Sciatic nerve (tissue), 2 donors: ENCODE results near the gene ARL17B. TPM values are rescaled to one million over a fixed set of nuclear protein-coding genes. Genes with fewer than 3 reads are reported as not detected.
"Not testable (repeated sequence)": the region's sequence is repeated elsewhere in the genome, so short reads cannot be mapped to it uniquely, and the experiment has no call there.

Experiments used
- ATAC-seq: fragments of 200-7000 bp; cut with Tn5 transposase; one replicate; pipeline ENCODE4 v1.9.1; 2020; ENCODE audit warnings: mild to moderate bottlenecking, moderate library complexity
- DNase-seq: peaks from one replicate; pipeline ENCODE4 v3.0.0-alpha.2; 2020; ENCODE audit warnings: low spot score
- intact Hi-C: fragments of 100-400 bp; cut with DNase I; formaldehyde crosslinking; loops from one replicate; pipeline ENCODE4 v1.14.2; 2022
- total RNA-seq: library from RNA; stranded (reverse); fragmentation: NEBNext Ultra II Directional; extraction: Animal tissue kit (Norgen Biotek cat#: 25700); gene quantifications from one replicate; pipeline ENCODE4 v1.2.1, GENCODE V29; 2021
- donor health status: DM: no; HTN: no; CAD: no.
- donor health status: DM: no; HTN: no; CAD: no.

Gene ARL17B
- total RNA-seq, 1 donor from 2014 or later, result 16.6 TPM

GRCh38 chr17:46259845-46260661 lies 101.5 kb downstream of the ARL17B start:
- DNase-seq, result not testable (repeated sequence)

GRCh38 chr17:46256369-46256768 lies 105.2 kb downstream of the ARL17B start:
- intact Hi-C loops, ATAC-seq, DNase-seq: not testable (repeated sequence)

More at GRCh38 chr17:46259845-46260661, 101.5 kb downstream of the ARL17B start:
- ATAC-seq, result peak; percentile 66
- intact Hi-C loops, result not testable (repeated sequence)

- intact Hi-C loops, ATAC-seq, DNase-seq: not testable (repeated sequence)
Observed at GRCh38 chr17:46254215-46254614, 107.4 kb downstream of the ARL17B start.

- DNase-seq (peak; percentile 73), ATAC-seq (peak; percentile 72)
- intact Hi-C loops, result not testable (repeated sequence)
Observed at GRCh38 chr17:46253722-46254121, 107.8 kb downstream of the ARL17B start.

DNA sequence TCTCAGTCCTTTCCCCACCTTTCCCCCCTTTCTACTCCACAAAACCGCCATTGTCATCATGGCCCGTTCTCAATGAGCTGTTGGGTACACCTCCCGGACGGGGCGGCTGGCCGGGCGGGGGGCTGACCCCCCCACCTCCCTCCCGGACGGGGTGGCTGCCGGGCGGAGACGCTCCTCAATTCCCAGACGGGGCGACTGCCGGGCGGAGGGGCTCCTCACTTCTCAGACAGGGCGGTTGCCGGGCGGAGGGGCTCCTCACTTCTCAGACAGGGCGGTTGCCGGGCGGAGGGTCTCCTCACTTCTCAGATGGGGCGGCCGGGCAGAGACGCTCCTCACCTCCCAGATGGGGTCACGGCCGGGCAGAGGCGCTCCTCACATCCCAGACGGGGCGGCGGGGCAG lies 108.8 kb downstream of the ARL17B start:
- DNase-seq, intact Hi-C loops, ATAC-seq: not testable (repeated sequence)

DNA sequence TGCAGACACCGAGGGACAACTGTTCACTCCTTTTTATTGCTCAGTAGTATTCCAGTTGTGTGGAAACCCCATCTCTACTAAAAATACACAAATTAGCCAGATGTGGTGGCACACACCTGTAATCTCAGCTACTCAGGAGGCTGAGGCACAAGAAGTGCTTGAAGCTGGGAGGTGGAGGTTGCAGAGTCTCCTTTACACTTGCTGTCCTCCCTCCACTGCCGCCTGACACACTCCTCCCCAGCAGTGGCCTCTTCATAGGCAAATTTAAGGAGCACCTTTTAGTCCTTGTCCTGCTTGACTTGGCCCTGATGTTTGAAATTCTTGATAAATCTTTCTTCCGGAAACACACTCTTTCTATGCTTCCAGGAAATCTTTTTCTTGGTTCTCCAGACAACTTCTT lies 112.4 kb downstream of the ARL17B start:
- DNase-seq, intact Hi-C loops, ATAC-seq: not testable (repeated sequence)

- intact Hi-C loops, DNase-seq: not testable (repeated sequence)
- ATAC-seq, result peak; percentile 17
Observed at GRCh38 chr17:46244949-46245768, 116.4 kb downstream of the ARL17B start.

- ATAC-seq, intact Hi-C loops, DNase-seq: not testable (repeated sequence)
Observed at GRCh38 chr17:46244339-46244913, 117.1 kb downstream of the ARL17B start.

DNA sequence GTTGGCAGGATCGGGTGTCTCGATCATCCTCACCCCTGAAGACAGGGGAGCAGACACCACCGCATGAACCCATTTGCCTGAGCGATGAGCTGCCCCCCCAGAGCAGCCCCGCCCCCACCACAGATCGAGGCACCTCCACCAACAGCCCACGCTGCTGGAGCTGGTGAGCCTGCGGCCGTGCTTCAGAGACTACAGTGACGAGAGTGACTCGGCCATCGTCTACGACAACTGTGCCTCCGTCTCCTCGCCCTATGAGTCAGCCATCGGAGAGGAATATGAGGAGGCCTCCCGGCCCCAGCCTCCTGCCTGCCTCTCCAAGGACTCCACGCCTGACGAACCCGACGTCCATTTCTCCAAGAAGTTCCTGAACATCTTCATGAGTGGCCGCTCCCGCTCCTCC lies 117.6 kb downstream of the ARL17B start:
- intact Hi-C loops, ATAC-seq, DNase-seq: not testable (repeated sequence)

DNA sequence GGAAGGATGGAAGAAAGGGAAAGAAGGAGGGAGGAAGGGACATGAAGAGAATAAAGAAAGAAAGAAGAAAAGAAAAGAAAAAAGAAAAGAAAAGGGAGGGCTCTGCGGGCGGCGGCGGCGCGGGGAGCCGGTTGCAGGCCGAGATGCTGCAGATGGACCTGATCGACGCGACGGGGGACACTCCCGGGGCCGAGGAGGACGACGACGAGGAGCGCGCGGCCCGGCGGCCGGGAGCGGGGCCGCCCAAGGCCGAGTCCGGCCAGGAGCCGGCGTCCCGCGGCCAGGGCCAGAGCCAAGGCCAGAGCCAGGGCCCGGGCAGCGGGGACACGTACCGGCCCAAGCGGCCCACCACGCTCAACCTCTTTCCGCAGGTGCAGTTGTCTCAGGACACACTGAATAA lies 118.1 kb downstream of the ARL17B start:
- intact Hi-C loops, DNase-seq: not testable (repeated sequence)
- peak; percentile 52 for ATAC-seq

DNA sequence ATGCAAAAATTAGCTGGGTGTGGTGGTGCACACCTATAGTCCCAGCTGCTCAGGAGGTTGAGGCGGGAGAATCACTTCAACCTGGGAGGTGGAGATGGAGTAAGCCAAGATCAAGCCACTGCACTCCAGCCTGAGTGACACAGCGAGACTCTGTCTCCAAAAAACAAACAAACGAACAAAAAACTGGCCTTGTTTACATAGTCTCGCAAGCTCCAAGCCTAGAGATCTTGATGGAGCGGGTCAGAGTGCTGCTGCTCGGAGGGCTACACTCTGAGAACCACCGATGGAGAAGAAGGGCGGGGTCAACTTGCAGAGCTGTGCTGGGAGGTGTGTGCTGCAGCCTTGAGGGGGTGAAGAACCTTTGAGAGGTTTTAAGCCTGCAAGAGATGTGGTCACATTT lies 130.2 kb downstream of the ARL17B start:
- intact Hi-C loops, ATAC-seq, DNase-seq: not testable (repeated sequence)

DNA sequence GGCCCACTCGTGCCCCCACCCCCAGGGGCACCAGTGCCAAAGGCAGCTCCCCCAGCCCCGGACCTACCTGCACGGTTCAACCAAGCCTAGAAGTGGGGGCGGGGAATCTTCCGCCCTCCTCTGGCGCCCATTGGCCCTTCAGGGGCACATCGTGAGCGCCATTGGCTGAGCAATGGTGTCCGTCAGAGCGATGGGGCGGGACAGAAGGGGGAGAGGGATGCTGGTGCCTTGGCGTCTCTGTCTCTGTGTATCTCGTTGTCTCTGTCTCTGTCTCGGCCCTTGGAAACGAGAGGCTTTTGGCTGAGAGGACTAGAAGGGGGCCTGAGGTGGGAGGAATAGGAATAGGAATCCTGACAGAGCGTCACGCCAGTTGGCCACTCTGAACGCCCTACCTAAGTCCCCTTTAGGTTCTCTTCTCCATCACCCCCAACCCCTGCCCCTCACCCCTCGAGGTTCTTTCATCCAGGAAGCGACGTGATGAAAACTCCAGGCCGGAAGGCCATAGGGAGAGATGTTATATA lies 136.2 kb downstream of the ARL17B start:
- intact Hi-C loops, result not testable (repeated sequence)
- peak; percentile 100 for ATAC-seq

GRCh38 chr17:46224864-46225263 lies 136.7 kb downstream of the ARL17B start:
- peak; percentile 21 for ATAC-seq
- intact Hi-C loops, DNase-seq: not testable (repeated sequence)

More for the DNA sequence above, 136.2 kb downstream of the ARL17B start:
- DNase-seq, result peak; percentile 94

Other genes starting within 250 kb of the ARL17B start
- gene KANSL1, start 168.3 kb downstream of the ARL17B start, total RNA-seq, result 108 TPM
- 4.3 TPM for gene LRRC37A, start 66.6 kb downstream of the ARL17B start, total RNA-seq
- gene LRRC37A2, start 150.7 kb upstream of the ARL17B start, total RNA-seq, result 15.2 TPM
- gene ARL17A, start 217.9 kb upstream of the ARL17B start, total RNA-seq, result 11.0 TPM
- gene NSF, start 228.9 kb upstream of the ARL17B start, total RNA-seq, result 27.8 TPM